HepG2 (cell line): ENCODE results near the gene ARMC8. TPM values are rescaled to one million over a fixed set of nuclear protein-coding genes. Genes with fewer than 3 reads are reported as not detected.
A peak's percentile ranks its signal among the peaks of the same experiment; 100 is the strongest.

Experiments
- BCL6 ChIP-seq: IDR thresholded peaks from 2 replicates; pipeline ENCODE4 v1.6.1; 2016; ENCODE audit warnings: missing genetic modification reagents, missing compliant biosample characterization
- ELF3 ChIP-seq: IDR thresholded peaks from 2 replicates; pipeline ENCODE4 v1.6.1; 2016; ENCODE audit warnings: missing genetic modification reagents, missing compliant biosample characterization
- FOXA3 ChIP-seq: IDR thresholded peaks from 2 replicates; pipeline ENCODE4 v1.6.1; 2016; ENCODE audit warnings: missing genetic modification reagents, missing compliant biosample characterization
- MLLT10 ChIP-seq: sonication (generic); formaldehyde crosslinking; IDR thresholded peaks from 2 replicates; pipeline ENCODE4 v1.4.0; 2020; ENCODE audit warnings: missing genetic modification reagents
- NFKBIZ ChIP-seq: IDR thresholded peaks from 2 replicates; pipeline ENCODE4 v1.6.1; 2018; ENCODE audit warnings: missing genetic modification reagents, missing compliant biosample characterization
- NRL ChIP-seq: sonication (generic); formaldehyde crosslinking; IDR thresholded peaks from 2 replicates; pipeline ENCODE4 v1.5.0; 2020; ENCODE audit warnings: missing genetic modification reagents, mild to moderate bottlenecking, moderate library complexity, borderline replicate concordance
- PAWR ChIP-seq: sonication (generic); formaldehyde crosslinking; IDR thresholded peaks from 2 replicates; pipeline ENCODE4 v1.4.0; 2020; ENCODE audit warnings: missing genetic modification reagents, mild to moderate bottlenecking, borderline replicate concordance
- RARG ChIP-seq: sonication (generic); formaldehyde crosslinking; IDR thresholded peaks from 2 replicates; pipeline ENCODE4 v1.4.0; 2020; ENCODE audit warnings: low read depth, mild to moderate bottlenecking, missing genetic modification reagents
- RORA ChIP-seq: sonication (generic); formaldehyde crosslinking; IDR thresholded peaks from 2 replicates; pipeline ENCODE4 v1.5.0; 2020; ENCODE audit warnings: mild to moderate bottlenecking, missing genetic modification reagents, moderate library complexity
- SCMH1 ChIP-seq: sonication (generic); formaldehyde crosslinking; IDR thresholded peaks from 2 replicates; pipeline ENCODE4 v1.9.0; 2021; ENCODE audit warnings: missing genetic modification reagents, mild to moderate bottlenecking, borderline replicate concordance
- THYN1 ChIP-seq: sonication (generic); formaldehyde crosslinking; IDR thresholded peaks from 2 replicates; pipeline ENCODE4 v1.8.1; 2023; ENCODE audit warnings: low read depth, mild to moderate bottlenecking, moderate library complexity, missing genetic modification reagents, borderline replicate concordance
- TOE1 ChIP-seq: sonication (generic); formaldehyde crosslinking; IDR thresholded peaks from 2 replicates; pipeline ENCODE4 v1.4.0; 2020; ENCODE audit warnings: mild to moderate bottlenecking, missing genetic modification reagents
- ZNF30 ChIP-seq: sonication (generic); formaldehyde crosslinking; IDR thresholded peaks from 2 replicates; pipeline ENCODE4 v1.5.0; 2020; ENCODE audit warnings: mild to moderate bottlenecking, missing genetic modification reagents
- ZNF703 ChIP-seq: sonication (generic); formaldehyde crosslinking; IDR thresholded peaks from 2 replicates; pipeline ENCODE4 v1.5.1; 2020; ENCODE audit warnings: missing genetic modification reagents, mild to moderate bottlenecking, moderate library complexity, borderline replicate concordance
- ZNF773 ChIP-seq: sonication (generic); formaldehyde crosslinking; IDR thresholded peaks from 2 replicates; pipeline ENCODE4 v1.4.0; 2020; ENCODE audit warnings: missing genetic modification reagents, borderline replicate concordance
- ZNF883 ChIP-seq: sonication (generic); formaldehyde crosslinking; IDR thresholded peaks from 2 replicates; pipeline ENCODE4 v1.5.1; 2020; ENCODE audit warnings: mild to moderate bottlenecking, missing genetic modification reagents; ENCODE audit errors: not compliant biosample characterization
- polyA plus RNA-seq, 8 experiments: library from polyadenylated mRNA; depleted of rRNA in 3 of 8; stranded (reverse) in 7 of 8; unstranded in 1 of 8; fragments of >200 nt; fragmentation: Illumina TruSeq in 4 of 8; extraction: Trizol in 4 of 8; gene quantifications; 2 replicates each; pipeline versions ENCODE4 v1.2.1 to v1.2.3, GENCODE V29; 2011 to 2016; ENCODE audit warnings: low read depth in 4 of 8, missing spikeins in 1 of 8, mixed read lengths in 1 of 8; ENCODE audit not compliant: insufficient read depth in 1 of 8
- total RNA-seq, 5 experiments: library from RNA; depleted of rRNA; stranded (reverse); fragments of >200 nt; fragmentation: Illumina TruSeq; extraction: Trizol; gene quantifications; 2 replicates each; pipeline ENCODE4 v1.2.3, GENCODE V29; 2016; ENCODE audit warnings: low read depth in 1 of 5
- TF ChIP-seq, protein P1 (sequence below): sonication (generic); formaldehyde crosslinking; IDR thresholded peaks from 2 replicates; pipeline ENCODE4 v1.8.0; 2022; ENCODE audit warnings: mild to moderate bottlenecking, missing genetic modification reagents, moderate library complexity
- TF ChIP-seq, protein P2 (sequence below): sonication (generic); formaldehyde crosslinking; IDR thresholded peaks from 2 replicates; pipeline ENCODE4 v1.5.0; 2020; ENCODE audit warnings: mild to moderate bottlenecking, missing genetic modification reagents, borderline replicate concordance
- TF ChIP-seq, protein P3 (sequence below): sonication (generic); formaldehyde crosslinking; IDR thresholded peaks from 2 replicates; pipeline ENCODE4 v1.8.0; 2022; ENCODE audit warnings: missing genetic modification reagents, mild to moderate bottlenecking, borderline replicate concordance

Gene ARMC8
- total and polyA plus RNA-seq, 2 of the 13 experiments (the other 11 are each of a cell fraction or from before 2014, with no cell fraction given), result 38.9 to 55.3 TPM

DNA sequence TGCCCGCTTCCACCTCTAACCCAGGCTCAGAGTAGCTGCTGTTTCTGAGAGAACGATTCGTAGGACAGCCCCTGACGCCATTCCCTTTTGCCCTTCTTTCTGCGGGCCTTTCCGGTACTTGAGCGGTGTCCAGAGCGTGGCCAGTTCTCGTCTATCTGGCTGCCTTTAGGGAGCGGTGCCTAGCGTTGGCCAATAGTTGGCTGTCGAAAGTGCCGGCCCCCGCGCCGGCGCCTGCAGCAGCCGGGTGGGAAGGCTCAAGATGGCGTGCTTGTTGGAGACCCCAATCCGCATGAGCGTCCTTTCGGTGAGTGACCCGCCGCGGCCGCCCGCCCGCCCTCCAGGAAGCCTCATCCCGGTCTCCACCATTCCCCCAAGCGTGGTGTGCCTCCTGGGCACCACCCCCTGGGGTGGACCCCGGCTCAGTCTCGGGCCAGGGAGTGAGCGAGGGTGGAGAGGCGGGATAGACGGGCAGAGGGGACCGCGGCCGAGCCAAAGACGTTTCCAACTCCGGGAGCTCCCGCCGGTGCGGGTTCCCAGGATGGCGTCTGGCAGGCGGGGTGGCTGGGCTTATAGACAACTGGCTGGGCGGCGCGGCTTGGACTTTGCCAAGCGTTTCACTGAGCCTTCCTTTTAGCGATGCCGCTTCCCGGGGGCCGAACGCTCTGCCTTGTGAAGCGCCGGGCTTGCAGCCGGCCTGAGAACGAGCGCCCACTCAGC lies at the start of gene ARMC8 (continued):
- TF ChIP-seq, protein P1, sequence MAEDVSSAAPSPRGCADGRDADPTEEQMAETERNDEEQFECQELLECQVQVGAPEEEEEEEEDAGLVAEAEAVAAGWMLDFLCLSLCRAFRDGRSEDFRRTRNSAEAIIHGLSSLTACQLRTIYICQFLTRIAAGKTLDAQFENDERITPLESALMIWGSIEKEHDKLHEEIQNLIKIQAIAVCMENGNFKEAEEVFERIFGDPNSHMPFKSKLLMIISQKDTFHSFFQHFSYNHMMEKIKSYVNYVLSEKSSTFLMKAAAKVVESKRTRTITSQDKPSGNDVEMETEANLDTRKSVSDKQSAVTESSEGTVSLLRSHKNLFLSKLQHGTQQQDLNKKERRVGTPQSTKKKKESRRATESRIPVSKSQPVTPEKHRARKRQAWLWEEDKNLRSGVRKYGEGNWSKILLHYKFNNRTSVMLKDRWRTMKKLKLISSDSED, result no peak
- peak; percentile 32 for TF ChIP-seq ZNF883 (CRISPR knock-in tag)
- TF ChIP-seq MLLT10 (CRISPR knock-in tag), result no peak
- TF ChIP-seq RARG (CRISPR knock-in tag), result no peak; the same call in 1 of the 2 replicates
- peak; percentile 5; the same call in 1 of the 2 replicates for TF ChIP-seq BCL6 (CRISPR knock-in tag)
- TF ChIP-seq, protein P2, sequence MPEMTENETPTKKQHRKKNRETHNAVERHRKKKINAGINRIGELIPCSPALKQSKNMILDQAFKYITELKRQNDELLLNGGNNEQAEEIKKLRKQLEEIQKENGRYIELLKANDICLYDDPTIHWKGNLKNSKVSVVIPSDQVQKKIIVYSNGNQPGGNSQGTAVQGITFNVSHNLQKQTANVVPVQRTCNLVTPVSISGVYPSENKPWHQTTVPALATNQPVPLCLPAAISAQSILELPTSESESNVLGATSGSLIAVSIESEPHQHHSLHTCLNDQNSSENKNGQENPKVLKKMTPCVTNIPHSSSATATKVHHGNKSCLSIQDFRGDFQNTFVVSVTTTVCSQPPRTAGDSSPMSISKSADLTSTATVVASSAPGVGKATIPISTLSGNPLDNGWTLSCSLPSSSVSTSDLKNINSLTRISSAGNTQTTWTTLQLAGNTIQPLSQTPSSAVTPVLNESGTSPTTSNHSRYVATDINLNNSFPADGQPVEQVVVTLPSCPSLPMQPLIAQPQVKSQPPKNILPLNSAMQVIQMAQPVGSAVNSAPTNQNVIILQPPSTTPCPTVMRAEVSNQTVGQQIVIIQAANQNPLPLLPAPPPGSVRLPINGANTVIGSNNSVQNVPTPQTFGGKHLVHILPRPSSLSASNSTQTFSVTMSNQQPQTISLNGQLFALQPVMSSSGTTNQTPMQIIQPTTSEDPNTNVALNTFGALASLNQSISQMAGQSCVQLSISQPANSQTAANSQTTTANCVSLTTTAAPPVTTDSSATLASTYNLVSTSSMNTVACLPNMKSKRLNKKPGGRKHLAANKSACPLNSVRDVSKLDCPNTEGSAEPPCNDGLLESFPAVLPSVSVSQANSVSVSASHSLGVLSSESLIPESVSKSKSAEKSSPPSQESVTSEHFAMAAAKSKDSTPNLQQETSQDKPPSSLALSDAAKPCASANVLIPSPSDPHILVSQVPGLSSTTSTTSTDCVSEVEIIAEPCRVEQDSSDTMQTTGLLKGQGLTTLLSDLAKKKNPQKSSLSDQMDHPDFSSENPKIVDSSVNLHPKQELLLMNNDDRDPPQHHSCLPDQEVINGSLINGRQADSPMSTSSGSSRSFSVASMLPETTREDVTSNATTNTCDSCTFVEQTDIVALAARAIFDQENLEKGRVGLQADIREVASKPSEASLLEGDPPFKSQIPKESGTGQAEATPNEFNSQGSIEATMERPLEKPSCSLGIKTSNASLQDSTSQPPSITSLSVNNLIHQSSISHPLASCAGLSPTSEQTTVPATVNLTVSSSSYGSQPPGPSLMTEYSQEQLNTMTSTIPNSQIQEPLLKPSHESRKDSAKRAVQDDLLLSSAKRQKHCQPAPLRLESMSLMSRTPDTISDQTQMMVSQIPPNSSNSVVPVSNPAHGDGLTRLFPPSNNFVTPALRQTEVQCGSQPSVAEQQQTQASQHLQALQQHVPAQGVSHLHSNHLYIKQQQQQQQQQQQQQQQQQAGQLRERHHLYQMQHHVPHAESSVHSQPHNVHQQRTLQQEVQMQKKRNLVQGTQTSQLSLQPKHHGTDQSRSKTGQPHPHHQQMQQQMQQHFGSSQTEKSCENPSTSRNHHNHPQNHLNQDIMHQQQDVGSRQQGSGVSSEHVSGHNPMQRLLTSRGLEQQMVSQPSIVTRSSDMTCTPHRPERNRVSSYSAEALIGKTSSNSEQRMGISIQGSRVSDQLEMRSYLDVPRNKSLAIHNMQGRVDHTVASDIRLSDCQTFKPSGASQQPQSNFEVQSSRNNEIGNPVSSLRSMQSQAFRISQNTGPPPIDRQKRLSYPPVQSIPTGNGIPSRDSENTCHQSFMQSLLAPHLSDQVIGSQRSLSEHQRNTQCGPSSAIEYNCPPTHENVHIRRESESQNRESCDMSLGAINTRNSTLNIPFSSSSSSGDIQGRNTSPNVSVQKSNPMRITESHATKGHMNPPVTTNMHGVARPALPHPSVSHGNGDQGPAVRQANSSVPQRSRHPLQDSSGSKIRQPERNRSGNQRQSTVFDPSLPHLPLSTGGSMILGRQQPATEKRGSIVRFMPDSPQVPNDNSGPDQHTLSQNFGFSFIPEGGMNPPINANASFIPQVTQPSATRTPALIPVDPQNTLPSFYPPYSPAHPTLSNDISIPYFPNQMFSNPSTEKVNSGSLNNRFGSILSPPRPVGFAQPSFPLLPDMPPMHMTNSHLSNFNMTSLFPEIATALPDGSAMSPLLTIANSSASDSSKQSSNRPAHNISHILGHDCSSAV (CRISPR knock-in tag), result no peak
- no peak for TF ChIP-seq PAWR (CRISPR knock-in tag)
- no peak for TF ChIP-seq SCMH1 (CRISPR knock-in tag)
- no peak for TF ChIP-seq THYN1
- TF ChIP-seq ZNF773 (CRISPR knock-in tag), result 0 out of 2 replicates have a peak, but pooled peaks have one; percentile 48
- no peak for TF ChIP-seq TOE1 (CRISPR knock-in tag)
- TF ChIP-seq FOXA3, result no peak
- no peak; the same call in 1 of the 2 replicates for TF ChIP-seq NFKBIZ
- TF ChIP-seq ZNF30 (CRISPR knock-in tag), result no peak
- no peak; the same call in 1 of the 2 replicates for TF ChIP-seq ELF3 (CRISPR knock-in tag)
- no peak; the same call in 1 of the 2 replicates for TF ChIP-seq ZNF703
- TF ChIP-seq RORA (CRISPR knock-in tag), result no peak
- peak; percentile 63; the same call in 1 of the 2 replicates for TF ChIP-seq NRL (CRISPR knock-in tag)
- TF ChIP-seq, protein P3, sequence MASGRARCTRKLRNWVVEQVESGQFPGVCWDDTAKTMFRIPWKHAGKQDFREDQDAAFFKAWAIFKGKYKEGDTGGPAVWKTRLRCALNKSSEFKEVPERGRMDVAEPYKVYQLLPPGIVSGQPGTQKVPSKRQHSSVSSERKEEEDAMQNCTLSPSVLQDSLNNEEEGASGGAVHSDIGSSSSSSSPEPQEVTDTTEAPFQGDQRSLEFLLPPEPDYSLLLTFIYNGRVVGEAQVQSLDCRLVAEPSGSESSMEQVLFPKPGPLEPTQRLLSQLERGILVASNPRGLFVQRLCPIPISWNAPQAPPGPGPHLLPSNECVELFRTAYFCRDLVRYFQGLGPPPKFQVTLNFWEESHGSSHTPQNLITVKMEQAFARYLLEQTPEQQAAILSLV (CRISPR knock-in tag), result peak; percentile 73
